GM12878 (cell line): ENCODE results near the gene AHNAK. TPM values are rescaled to one million over a fixed set of nuclear protein-coding genes. Genes with fewer than 3 reads are reported as not detected.

Experiments
- ATAC-seq: fragments of 200-7000 bp; cut with Tn5 transposase; 3 replicates; pipeline ENCODE4 v1.9.1; 2020; ENCODE audit warnings: mild to moderate bottlenecking, moderate library complexity
- BruUV-seq: library from RNA; stranded (reverse); fragments of 400-500 nt; replicated peaks from 2 replicates; lab custom pipeline; 2021; lab: Mats Ljungman, UMichigan
- CTCF ChIA-PET: fragments of 300-600 bp; sonication (Branson Sonifier 250); formaldehyde crosslinking; extraction: SDS; loops from one replicate; lab custom pipeline; 2021; ENCODE audit warnings: inconsistent platforms; lab: Yijun Ruan, JAX
- POLR2A ChIA-PET: fragments of 350-600 bp; formaldehyde crosslinking; extraction: SDS; loops from one replicate; lab custom pipeline; 2021; ENCODE audit warnings: inconsistent platforms; lab: Charles Lee
- RAD21 ChIA-PET: fragments of 300-600 bp; sonication (Branson Sonifier 250); formaldehyde crosslinking; loops from one replicate; lab custom pipeline; 2023; ENCODE audit warnings: antibody characterized with exemption; ENCODE audit not compliant: unreplicated experiment; lab: Charles Lee
- SMC1A ChIA-PET: fragments of 300-600 bp; sonication (Branson Sonifier 250); formaldehyde crosslinking; loops from one replicate; lab custom pipeline; 2023; ENCODE audit not compliant: unreplicated experiment, uncharacterized antibody; lab: Charles Lee
- DNase-seq: peaks from one replicate; pipeline ENCODE4 v3.0.0-alpha.2; 2011; ENCODE audit warnings: low read depth, low spot score
- FAIRE-seq: peaks from 3 replicates; lab custom pipeline; 2011; peaks lifted over from hg19 to GRCh38; lab: Jason Lieb, UNC
- H2AFZ ChIP-seq: 2 replicates; pipeline ENCODE4 v1.6.0; 2011; ENCODE audit warnings: low read depth, low read length, control low read depth; ENCODE audit not compliant: control insufficient read depth
- H3K27ac ChIP-seq: 2 replicates; pipeline ENCODE4 v1.5.1; 2011; ENCODE audit warnings: control low read depth; ENCODE audit not compliant: control insufficient read depth, insufficient read depth
- H3K27me3 ChIP-seq, 2 experiments: replicated peaks in 1 of 2; 2 replicates each; pipeline versions ENCODE4 v1.6.0 to v1.6.1; 2011; ENCODE audit warnings: low read length in 1 of 2; ENCODE audit not compliant: control insufficient read depth in 2 of 2, insufficient read depth in 2 of 2
- H3K36me3 ChIP-seq, 2 experiments: 2 replicates each; pipeline ENCODE4 v1.5.1; 2011; ENCODE audit warnings: low read length in 1 of 2; ENCODE audit not compliant: control insufficient read depth in 2 of 2, insufficient read depth in 2 of 2
- H3K4me1 ChIP-seq: 2 replicates; pipeline ENCODE4 v1.6.1; 2011; ENCODE audit warnings: mild to moderate bottlenecking, low read length, moderate library complexity, mixed read lengths; ENCODE audit not compliant: control insufficient read depth, insufficient read depth
- H3K4me2 ChIP-seq: 2 replicates; pipeline ENCODE4 v1.6.0; 2011; ENCODE audit warnings: control low read depth; ENCODE audit not compliant: control insufficient read depth, insufficient read depth
- H3K4me3 ChIP-seq: fragments of 200-600 bp; sonication (generic); 2 replicates; pipeline ENCODE4 v1.5.1; 2016
- H3K79me2 ChIP-seq: 2 replicates; pipeline ENCODE4 v1.6.0; 2011; ENCODE audit warnings: low read length; ENCODE audit not compliant: control insufficient read depth, insufficient read depth
- H3K9ac ChIP-seq: 2 replicates; pipeline ENCODE4 v1.8.0; 2011; ENCODE audit warnings: low read length, control low read depth, mixed read lengths; ENCODE audit not compliant: control insufficient read depth, insufficient read depth
- H3K9me3 ChIP-seq: replicated peaks from 3 replicates; pipeline ENCODE4 v1.5.1; 2011; ENCODE audit warnings: mild to moderate bottlenecking, low read length; ENCODE audit not compliant: control insufficient read depth, insufficient read depth
- H4K20me1 ChIP-seq: 2 replicates; pipeline ENCODE4 v1.6.0; 2011; ENCODE audit not compliant: control insufficient read depth, insufficient read depth
- CHD2 ChIP-seq: IDR thresholded peaks from 2 replicates; pipeline ENCODE4 v1.6.1; 2011; ENCODE audit warnings: low read depth, low read length, improper control_type of control experiment, borderline replicate concordance
- CHD4 ChIP-seq: fragments of 200-600 bp; sonication (generic); IDR thresholded peaks from 2 replicates; pipeline ENCODE4 v1.6.1; 2016; ENCODE audit warnings: mild to moderate bottlenecking
- E2F8 ChIP-seq: fragments of 450-650 bp; IDR thresholded peaks from 2 replicates; pipeline ENCODE4 v1.6.1; 2018; ENCODE audit warnings: mild to moderate bottlenecking, low read depth, moderate library complexity; ENCODE audit not compliant: partially characterized antibody
- FOS ChIP-seq: IDR thresholded peaks from 3 replicates; pipeline ENCODE4 v1.6.1; 2011; ENCODE audit warnings: borderline replicate concordance; ENCODE audit not compliant: insufficient read length; ENCODE audit errors: extremely low read depth
- JUNB ChIP-seq: IDR thresholded peaks from 2 replicates; pipeline ENCODE4 v1.6.1; 2016; ENCODE audit warnings: antibody characterized with exemption, mild to moderate bottlenecking
- MTA3 ChIP-seq: IDR thresholded peaks from 2 replicates; pipeline ENCODE4 v1.6.1; 2012; ENCODE audit warnings: low read length, inconsistent platforms, borderline replicate concordance
- MXI1 ChIP-seq: fragments of 150-350 bp; IDR thresholded peaks from 2 replicates; pipeline ENCODE4 v1.6.1; 2011; ENCODE audit warnings: low read depth, mild to moderate bottlenecking, inconsistent platforms, low read length, improper control_type of control experiment
- NFIC ChIP-seq: IDR thresholded peaks from 2 replicates; pipeline ENCODE4 v1.6.1; 2012; ENCODE audit warnings: low read depth, mild to moderate bottlenecking, inconsistent platforms, low read length, moderate library complexity
- NR2C1 ChIP-seq: fragments of 450-650 bp; IDR thresholded peaks from 2 replicates; pipeline ENCODE4 v1.6.1; 2017; ENCODE audit warnings: antibody characterized with exemption, mild to moderate bottlenecking, moderate library complexity
- SMAD1 ChIP-seq: fragments of 450-650 bp; IDR thresholded peaks from 2 replicates; pipeline ENCODE4 v1.6.1; 2018; ENCODE audit warnings: mild to moderate bottlenecking, low read depth; ENCODE audit not compliant: partially characterized antibody
- SMAD5 ChIP-seq: IDR thresholded peaks from 2 replicates; pipeline ENCODE4 v1.6.1; 2016; ENCODE audit warnings: antibody characterized with exemption, low read depth
- SUPT20H ChIP-seq: IDR thresholded peaks from 2 replicates; pipeline ENCODE4 v1.6.1; 2011; ENCODE audit warnings: low read depth, mild to moderate bottlenecking, low read length, moderate library complexity, borderline replicate concordance; ENCODE audit not compliant: control insufficient read depth
- SUZ12 ChIP-seq: fragments of 200-600 bp; sonication (generic); IDR thresholded peaks from one replicate; pipeline ENCODE4 v1.6.1; 2018; ENCODE audit warnings: antibody characterized with exemption, mild to moderate bottlenecking; ENCODE audit not compliant: unreplicated experiment
- TARDBP ChIP-seq: IDR thresholded peaks from 2 replicates; pipeline ENCODE4 v1.6.1; 2016; ENCODE audit warnings: borderline replicate concordance
- WRNIP1 ChIP-seq: IDR thresholded peaks from 2 replicates; pipeline ENCODE4 v1.6.1; 2011; ENCODE audit warnings: low read depth, low read length, improper control_type of control experiment, borderline replicate concordance
- ZSCAN29 ChIP-seq: fragments of 450-650 bp; IDR thresholded peaks from 2 replicates; pipeline ENCODE4 v1.6.1; 2017; ENCODE audit warnings: mild to moderate bottlenecking, moderate library complexity
- WGBS: methylation state at CpG from one replicate; pipeline ENCODE4 v1.1.6; 2016; ENCODE audit warnings: low lambda C conversion rate; ENCODE audit not compliant: insufficient replicate concordance, insufficient coverage; ENCODE audit errors: missing lambda C conversion rate; 5-methylcytosine and 5-hydroxymethylcytosine counted together
- in situ Hi-C: fragments of 300-500 bp; cut with MboI; formaldehyde crosslinking; loops from 9 replicates; pipeline ENCODE4 v1.14.3; 2018; ENCODE audit warnings: mixed read lengths
- intact Hi-C: fragments of 100-400 bp; cut with micrococcal nuclease; formaldehyde crosslinking; loops from one replicate; pipeline ENCODE4 v1.14.2; 2022; ENCODE audit not compliant: unreplicated experiment
- polyA plus RNA-seq, 11 experiments: library from polyadenylated mRNA; depleted of rRNA in 4 of 11; unstranded in 6 of 11; stranded (reverse) in 5 of 11; fragments of >200 nt; fragmentation: Nextera tagmentation in 4 of 11; fragmentation: Illumina TruSeq in 1 of 11; extraction: Ambion mirVana in 4 of 11; extraction: Trizol in 1 of 11; gene quantifications; 1 replicate in 1 of 11; 2 replicates in 10 of 11; pipeline versions ENCODE4 v1.2.1 to v1.2.3, GENCODE V29; 2011 to 2016; ENCODE audit warnings: inconsistent platforms in 2 of 11, missing spikeins in 2 of 11, low read depth in 1 of 11
- total RNA-seq, 4 experiments: library from RNA; depleted of rRNA in 3 of 4; stranded (reverse); fragments of >200 nt in 3 of 4; fragmentation: Illumina TruSeq in 1 of 4; extraction: Trizol in 1 of 4; gene quantifications; 2 replicates each; pipeline versions ENCODE4 v1.2.1 to v1.2.3, GENCODE V29; 2013 to 2021

The AHNAK gene
- total and polyA plus RNA-seq, 10 of the 15 experiments (the other 5 are each of a cell fraction or from before 2014, with no cell fraction given): 0.76 to 90.3 (median 19.4) TPM

- ChIA-PET CTCF (interaction anchor here (0.9 to 5.8 kb wide), 5 partner anchors 46 to 98 kb away, joined by 3 to 52 read pairs (median 8); partner anchors contain the start of gene TUT1), SMC1A (interaction anchor here (4.6 kb wide), 1 partner anchor 62 kb away, joined by 22 read pairs; no protein-coding TSS in a partner anchor), POLR2A (interaction anchor here (1.1 kb wide), 1 partner anchor 46 kb away, joined by 5 read pairs; no protein-coding TSS in a partner anchor), RAD21 (interaction anchor here (0.6 to 2.6 kb wide), 6 partner anchors 46 to 144 kb away, joined by 3 to 14 read pairs (median 4); no protein-coding TSS in a partner anchor)
- no peak for TF ChIP-seq MXI1
- no peak for TF ChIP-seq JUNB
- TF ChIP-seq CHD4: no peak
- TF ChIP-seq ZSCAN29: no peak
- TF ChIP-seq MTA3: no peak
- TF ChIP-seq FOS: no peak
- no peak for TF ChIP-seq SMAD1
- no peak for TF ChIP-seq TARDBP
- FAIRE-seq: no peak
- no peaks in the 10 kb centered on the region for H3K36me3 ChIP-seq
- intact Hi-C loops (no loop called here), in situ Hi-C loops (no loop called here)
- H2AFZ ChIP-seq: no peak overlapping the region
- H4K20me1 ChIP-seq: no peaks in the 10 kb centered on the region
- no peaks in the 10 kb centered on the region for H3K79me2 ChIP-seq
- ATAC-seq: no peak
- H3K27ac ChIP-seq: no peak overlapping the region
- H3K9me3 ChIP-seq: no peaks in the 10 kb centered on the region
- no peak for DNase-seq
- H3K9ac ChIP-seq: no peak overlapping the region
- no peak overlapping the region for H3K4me2 ChIP-seq
- WGBS: 83% methylated on average over 6 of the region's 6 CpGs
- no peak overlapping the region for H3K4me3 ChIP-seq
- BruUV-seq: no TSS peak
- no peaks in the 10 kb centered on the region for H3K4me1 ChIP-seq
- H3K27me3 ChIP-seq: no peaks in the 10 kb centered on the region
Measured at GRCh38 chr11:62496676-62497075, 49.9 kb downstream of the AHNAK start.

- ATAC-seq (no peak), DNase-seq (no peak), FAIRE-seq (no peak)
- H3K4me3 ChIP-seq: no peak overlapping the region
- in situ Hi-C loops: no loop called here
- ChIA-PET CTCF (interaction anchor here (1.2 to 2.0 kb wide), 2 partner anchors 49 to 70 kb away, joined by 3 to 4 read pairs; no protein-coding TSS in a partner anchor), RAD21 (interaction anchor here (1.0 kb wide), 1 partner anchor 49 kb away, joined by 4 read pairs; no protein-coding TSS in a partner anchor), SMC1A (no interaction called here), POLR2A (no interaction called here)
- H3K4me2 ChIP-seq: no peak overlapping the region
- no peaks in the 10 kb centered on the region for H3K27me3 ChIP-seq
- H3K4me1 ChIP-seq: no peaks in the 10 kb centered on the region
- no peaks in the 10 kb centered on the region for H3K36me3 ChIP-seq
- H3K9me3 ChIP-seq: no peaks in the 10 kb centered on the region
- 25% methylated on average over 4 of the region's 4 CpGs for WGBS
- H2AFZ ChIP-seq: no peak overlapping the region
- H3K79me2 ChIP-seq: no peaks in the 10 kb centered on the region
- no peak overlapping the region for H3K27ac ChIP-seq
- no peak overlapping the region for H3K9ac ChIP-seq
- H4K20me1 ChIP-seq: no peaks in the 10 kb centered on the region
- intact Hi-C loops: no loop called here
- no TSS peak for BruUV-seq
- TF ChIP-seq SUPT20H (no peak), NFIC (no peak), SMAD5 (no peak), E2F8 (no peak), WRNIP1 (no peak), NR2C1 (no peak), SUZ12 (no peak), CHD2 (no peak)
Measured at GRCh38 chr11:62494246-62494645, 52.4 kb downstream of the AHNAK start.
